GM15510 (cell line): ENCODE measurements around the gene MAP3K13.

ENCODE experiments used
- POLR2A ChIP-seq: IDR thresholded peaks from 3 replicates; pipeline ENCODE4 v1.6.1; 2011; ENCODE audit warnings: borderline replicate concordance; ENCODE audit not compliant: insufficient read length; ENCODE audit errors: extremely low read depth

The MAP3K13 gene

GRCh38 chr3:185402561-185402960 lies 39.6 kb downstream of the MAP3K13 start:
- no peak for TF ChIP-seq POLR2A

GRCh38 chr3:185403002-185403401 lies 40.1 kb downstream of the MAP3K13 start:
- no peak for TF ChIP-seq POLR2A

DNA sequence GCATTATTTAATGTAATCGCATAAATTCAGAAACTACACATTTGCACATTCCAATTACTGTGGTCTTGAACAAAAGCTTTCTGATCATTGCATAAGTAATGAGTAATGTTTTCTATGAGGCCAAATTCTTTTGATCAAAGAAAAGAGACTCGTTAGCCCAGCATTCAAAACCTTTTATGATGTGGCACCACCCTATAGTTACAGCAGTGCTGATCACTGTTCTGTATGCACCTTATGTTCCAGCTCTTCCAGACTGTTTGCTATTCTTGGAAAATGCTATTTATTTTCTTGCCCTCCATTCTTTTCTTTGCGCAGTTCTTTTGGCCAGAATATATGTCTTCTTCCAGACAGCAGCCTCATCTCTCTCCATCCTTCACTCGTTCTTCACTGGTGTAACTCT lies 42.3 kb downstream of the MAP3K13 start:
- no peak for TF ChIP-seq POLR2A

GRCh38 chr3:185405664-185406063 lies 42.7 kb downstream of the MAP3K13 start:
- TF ChIP-seq POLR2A, result no peak

- no peak for TF ChIP-seq POLR2A
These were observed 43.2 kb downstream of the MAP3K13 start for GRCh38 chr3:185406121-185406620.

- TF ChIP-seq POLR2A, result no peak
These were observed 47.0 kb downstream of the MAP3K13 start for GRCh38 chr3:185409957-185410356.

GRCh38 chr3:185411133-185411532 lies 48.2 kb downstream of the MAP3K13 start:
- TF ChIP-seq POLR2A, result no peak

DNA sequence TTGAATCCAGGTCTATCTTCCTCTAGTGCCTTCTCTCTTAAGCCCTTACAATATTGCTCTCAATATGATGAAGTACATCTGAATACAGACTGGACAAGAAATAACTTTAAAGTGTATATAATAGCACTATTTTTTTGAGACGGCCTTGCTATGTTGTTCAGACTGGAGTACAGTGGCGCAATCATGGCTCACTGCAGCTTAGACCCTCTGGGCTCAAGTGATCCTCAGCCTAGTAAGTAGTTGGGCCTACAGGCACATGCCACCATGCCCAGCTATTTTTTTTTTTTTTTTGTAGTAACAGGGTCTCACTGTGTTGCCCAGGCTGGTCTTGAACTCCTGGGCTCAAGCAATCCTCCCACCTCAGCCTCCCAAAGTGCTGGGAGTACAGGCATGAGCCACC lies 53.6 kb downstream of the MAP3K13 start:
- no peak for TF ChIP-seq POLR2A

DNA sequence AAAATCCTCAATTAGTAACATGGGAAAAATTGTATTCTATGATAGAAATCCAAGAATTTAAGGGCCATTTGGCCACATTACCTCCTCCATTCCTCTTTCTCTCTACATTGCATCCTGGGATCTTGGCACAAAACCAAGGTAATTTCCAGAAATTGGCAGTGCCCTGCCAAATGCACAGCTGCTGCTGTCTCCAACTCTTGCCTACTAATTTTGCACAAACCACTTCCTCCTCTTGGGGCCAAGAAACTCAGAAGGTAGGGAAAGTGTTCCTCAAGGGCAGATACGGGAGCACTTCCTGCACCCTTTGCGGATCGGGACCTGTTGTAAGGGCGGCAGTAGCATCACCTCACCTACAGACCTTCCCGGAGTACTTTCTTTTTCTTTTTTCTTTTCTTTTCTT lies 57.8 kb downstream of the MAP3K13 start:
- no peak for TF ChIP-seq POLR2A

DNA sequence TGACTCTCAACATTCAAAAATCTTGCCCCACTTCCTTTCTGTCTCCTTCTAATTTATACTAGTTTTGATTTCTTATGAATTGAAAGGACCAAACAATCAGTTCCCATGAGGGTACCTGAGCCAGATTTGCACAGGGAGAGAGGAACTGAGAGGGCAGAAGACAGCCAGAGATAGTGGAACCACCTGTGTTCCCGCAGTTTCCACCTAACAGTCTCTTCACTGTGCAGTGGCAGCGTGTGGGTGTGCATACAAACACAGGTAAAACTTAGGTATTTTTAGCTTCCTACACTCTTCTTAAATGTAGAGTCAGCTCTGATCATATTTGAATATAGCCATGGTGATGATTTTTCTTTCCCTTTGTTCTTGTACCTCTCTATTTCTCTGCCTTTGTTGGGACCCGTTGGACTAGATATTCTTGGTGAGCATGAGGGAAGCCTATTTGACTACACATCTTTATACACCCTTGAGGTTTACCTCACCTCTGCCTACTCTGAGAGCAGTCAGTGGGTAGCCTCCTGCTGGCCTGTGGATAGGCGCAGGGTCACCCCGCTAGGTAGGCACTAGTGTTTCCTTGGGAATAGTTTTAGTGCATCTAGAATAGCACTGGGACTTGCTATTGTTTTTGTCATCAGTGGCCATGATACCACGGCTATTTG lies 58.8 kb downstream of the MAP3K13 start:
- TF ChIP-seq POLR2A, result no peak

DNA sequence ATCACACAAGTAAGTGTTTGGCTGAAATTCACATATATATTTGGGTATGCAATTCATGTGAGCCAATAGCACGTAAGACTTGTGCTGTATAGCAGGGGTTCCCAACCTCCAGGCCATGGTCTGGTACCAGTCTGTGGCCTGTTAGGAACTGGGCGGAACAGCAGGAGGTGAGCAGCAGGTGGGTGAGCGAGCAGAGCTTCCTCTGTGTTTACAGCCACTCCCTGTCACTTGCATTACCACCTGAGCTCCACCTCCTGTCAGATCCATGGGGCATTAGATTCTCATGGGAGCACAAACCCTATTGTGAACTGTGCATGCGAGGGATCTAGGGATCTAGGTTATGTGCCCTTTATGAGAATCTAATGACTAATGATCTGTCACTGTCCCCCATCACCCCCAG lies 59.7 kb downstream of the MAP3K13 start:
- no peak for TF ChIP-seq POLR2A

GRCh38 chr3:185423178-185423577 lies 60.2 kb downstream of the MAP3K13 start:
- no peak for TF ChIP-seq POLR2A

DNA sequence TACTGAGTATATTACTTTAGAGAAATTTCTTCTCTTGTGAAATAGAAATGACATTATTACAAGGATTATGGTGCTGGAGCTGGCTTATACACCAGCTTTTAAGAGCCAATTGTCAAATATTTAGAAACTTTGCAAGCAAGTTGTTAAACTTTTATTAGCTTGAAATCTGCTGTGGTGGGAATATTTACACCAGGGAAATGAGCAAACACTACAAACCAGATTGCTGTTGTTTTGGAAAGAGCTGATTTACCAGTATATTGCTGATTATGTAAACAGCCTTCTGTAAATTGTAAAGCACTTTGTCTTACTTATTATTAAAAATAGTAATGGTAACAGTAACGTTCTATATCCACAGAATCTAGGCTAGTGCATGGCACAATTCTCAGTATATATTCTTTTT lies 61.5 kb downstream of the MAP3K13 start:
- no peak for TF ChIP-seq POLR2A

DNA sequence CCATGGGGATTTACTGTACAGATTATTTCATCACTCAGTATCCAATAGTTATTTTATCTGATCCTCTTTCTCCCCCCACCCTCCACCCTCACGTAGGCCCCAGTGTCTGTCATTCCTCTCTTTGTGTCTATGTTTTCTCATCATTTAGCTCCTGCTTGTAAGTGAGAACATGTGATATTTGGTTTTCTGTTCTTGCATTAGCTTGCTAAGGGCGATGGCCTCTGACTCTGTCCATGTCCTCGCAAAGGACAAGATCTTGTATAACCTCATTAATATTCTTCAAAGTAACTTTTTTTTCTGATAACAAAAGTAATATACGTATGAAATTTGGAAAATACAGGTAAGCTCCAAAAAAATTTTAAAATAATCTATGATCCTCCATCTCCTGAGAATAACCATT lies 67.4 kb downstream of the MAP3K13 start:
- no peak for TF ChIP-seq POLR2A

DNA sequence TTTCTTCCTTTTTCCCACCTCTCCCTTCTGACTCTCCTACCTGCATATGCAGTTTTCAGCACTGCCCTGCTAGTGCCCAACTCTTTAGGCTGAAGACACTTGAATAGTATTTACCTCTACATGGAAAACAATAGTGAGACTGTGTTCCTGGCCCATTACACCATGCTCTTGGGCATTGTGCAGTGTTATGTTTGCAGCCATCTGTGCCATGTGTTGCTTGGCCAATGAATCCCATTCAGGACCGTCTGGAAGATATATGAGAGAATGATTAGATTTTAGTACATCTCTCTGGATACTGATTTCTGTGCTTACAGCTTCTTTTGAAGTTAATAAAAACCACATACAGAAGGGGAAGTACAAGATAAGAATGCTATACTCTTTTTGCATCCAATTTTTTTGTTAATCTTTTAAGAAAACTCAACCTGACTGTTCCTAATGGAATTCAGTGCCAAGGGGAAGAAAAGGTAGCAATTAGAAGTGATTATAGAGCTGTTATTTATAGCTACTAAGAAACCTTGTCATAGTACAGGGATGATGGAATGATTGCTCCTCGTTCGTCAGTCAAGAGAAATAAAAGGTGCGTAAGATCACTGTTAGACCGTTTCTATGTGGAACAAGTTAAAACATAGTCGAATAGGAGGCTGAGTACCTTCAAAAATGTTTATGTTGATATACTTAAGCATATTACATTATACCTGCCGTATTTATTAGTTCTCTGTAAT lies 77.0 kb downstream of the MAP3K13 start:
- no peak for TF ChIP-seq POLR2A

DNA sequence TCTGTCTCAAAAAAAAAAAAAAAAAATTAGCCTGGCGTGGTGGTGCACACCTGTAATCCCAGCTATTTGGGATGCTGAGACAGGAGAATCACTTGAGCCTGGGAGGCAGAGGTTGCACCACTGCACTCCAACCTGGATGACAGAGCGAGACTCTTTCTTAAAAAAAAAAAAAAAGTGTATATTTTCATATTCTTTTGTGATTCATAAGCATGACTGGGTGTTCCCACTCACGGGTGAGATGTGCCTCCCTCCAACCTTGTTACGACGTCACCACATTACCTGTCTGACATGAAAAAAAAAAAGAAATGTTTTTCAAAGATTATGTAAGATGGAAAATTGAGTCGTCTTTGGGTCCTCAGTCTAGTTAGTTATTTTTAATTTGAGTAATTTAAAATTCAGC lies 79.1 kb downstream of the MAP3K13 start:
- TF ChIP-seq POLR2A, result no peak

DNA sequence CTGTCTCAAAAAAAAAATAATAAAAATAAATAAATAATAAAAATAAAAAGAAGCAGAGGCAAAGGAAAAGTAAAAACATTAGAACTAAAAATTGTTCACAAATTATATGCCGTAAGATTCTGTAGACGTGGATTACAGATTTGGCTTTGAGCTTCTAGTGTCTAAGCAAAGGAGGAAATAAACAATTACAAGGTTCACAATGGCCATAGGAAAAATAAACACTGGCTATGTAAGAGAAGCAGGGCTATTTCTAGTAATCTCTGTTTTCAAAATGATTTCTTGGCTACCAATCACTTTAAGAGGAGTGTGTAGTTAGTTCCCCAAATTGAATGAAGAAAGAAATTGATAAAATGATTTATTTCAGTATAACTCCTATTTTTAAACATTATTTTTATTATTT lies 81.4 kb downstream of the MAP3K13 start:
- TF ChIP-seq POLR2A, result no peak

GRCh38 chr3:185448107-185448506 lies 85.2 kb downstream of the MAP3K13 start:
- no peak for TF ChIP-seq POLR2A
